ENCODE results near the gene GSG1L.

The GSG1L gene

GRCh38 chr16:28091656-28092055 is 28.1 kb upstream of the GSG1L start:
- DNase-seq (ENCODE audit: low spot score), result no peak

- peak; percentile 60 for DNase-seq (ENCODE audit: low spot score)
Observed at GRCh38 chr16:28090646-28091377, 27.3 kb upstream of the GSG1L start.

GRCh38 chr16:28089992-28090365 is 26.5 kb upstream of the GSG1L start:
- DNase-seq (ENCODE audit: low spot score), result no peak

GRCh38 chr16:28089205-28089991 is 25.9 kb upstream of the GSG1L start:
- no peak for DNase-seq (ENCODE audit: low spot score)

DNA sequence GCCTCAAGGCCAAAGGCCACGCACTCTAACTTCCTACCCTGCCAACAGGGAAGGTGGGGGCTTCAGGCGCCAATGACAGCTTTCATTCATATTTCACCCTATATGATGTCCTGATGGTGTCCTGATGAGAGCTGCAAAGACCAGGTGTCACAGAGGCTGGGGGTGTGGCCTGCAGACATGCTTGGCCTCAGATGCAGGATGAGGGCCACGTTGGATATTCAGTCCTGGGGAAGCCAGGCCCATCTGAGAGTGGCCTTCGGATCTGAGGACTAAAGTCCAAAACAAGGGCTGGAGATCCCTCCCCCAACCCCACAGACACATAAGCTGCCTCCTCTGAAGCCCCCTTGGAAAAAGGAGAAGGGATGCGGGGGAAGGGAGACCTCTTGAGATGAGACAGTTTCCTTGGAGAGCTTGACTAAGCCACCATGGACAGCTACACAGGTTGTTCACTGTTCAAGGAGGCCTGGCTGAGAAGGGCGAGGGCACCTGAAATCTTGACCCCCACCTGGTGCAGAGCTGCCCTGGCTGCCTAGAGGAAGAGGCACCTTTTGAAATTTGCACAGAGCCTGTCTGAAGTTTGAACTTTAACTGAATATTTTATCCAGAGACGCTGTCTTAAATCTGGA is 24.3 kb upstream of the GSG1L start:
- DNase-seq (ENCODE audit: low spot score), result no peak

DNA sequence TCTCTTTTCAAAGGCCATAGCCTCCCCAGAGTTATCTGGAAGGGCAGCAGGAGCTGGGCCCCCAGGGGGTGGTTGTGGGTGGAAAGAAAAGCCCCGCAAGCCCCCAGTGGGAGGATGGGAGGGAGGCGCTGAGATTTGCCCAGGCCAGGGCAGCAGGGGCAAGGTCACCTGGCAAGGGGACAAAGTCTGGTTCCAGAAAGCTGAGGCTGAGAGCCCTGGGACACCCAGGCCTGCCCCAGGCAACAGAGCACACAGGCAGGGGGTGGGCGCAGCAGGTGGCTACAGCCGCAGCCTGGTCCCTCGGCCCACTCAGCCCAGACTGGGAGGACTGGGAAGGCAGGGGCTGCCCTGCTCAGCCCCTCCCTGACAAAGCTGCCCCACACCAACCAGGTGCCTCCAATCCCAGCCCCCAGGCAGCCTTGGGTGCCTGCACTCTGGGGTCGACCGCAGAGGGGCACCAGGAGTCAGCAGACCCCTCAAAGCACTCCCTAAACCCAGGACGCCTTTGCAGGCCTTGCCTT is 23.7 kb upstream of the GSG1L start:
- DNase-seq (ENCODE audit: low spot score), result no peak

DNA sequence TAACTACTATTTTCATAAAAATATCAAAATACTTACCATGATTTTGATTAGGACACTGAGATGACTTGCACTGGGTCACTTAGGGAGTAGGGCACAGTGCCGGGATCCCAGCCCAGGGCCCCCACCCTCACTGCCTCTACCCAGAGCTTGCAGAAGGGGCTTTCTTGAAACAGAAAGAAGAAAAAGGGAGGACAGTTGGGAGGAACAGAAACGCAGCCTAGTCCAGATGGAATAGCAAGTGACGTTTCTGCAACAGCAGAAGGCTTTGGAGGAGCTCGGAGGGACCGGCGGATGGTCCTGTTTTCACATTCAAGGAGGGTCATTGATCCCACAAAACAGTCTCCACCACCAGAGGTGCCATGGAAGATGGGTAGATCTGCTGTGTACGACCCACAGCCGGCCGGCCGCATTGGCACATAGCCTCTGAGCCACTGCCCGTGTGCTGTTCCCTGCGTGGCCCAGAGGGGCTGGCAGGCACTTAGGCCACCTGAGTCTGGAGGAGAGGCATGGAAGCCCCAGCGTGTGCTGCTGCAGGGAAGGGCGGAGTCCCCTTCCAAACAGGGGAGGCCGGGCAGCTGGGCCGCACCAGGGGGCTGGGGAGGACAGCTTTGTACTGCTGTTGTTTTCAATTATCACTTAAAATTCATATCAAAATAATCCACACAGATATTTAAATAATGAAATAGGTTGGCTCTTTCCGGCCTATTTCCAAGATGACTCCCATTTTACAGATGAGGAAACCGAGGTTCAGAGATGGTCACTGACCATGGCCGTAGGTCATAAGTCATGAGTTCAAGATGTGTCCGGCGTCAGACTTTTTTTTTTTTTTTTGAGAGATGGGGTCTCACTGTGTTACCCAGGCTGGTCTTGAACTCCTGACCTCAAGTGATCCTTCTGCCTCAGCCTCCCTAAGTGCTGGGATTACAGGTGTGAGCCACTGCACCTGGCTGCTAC is 22.9 kb upstream of the GSG1L start:
- no peak for DNase-seq (ENCODE audit: low spot score)

- no peak for DNase-seq (ENCODE audit: low spot score)
Observed at GRCh38 chr16:28085389-28086171, 22.1 kb upstream of the GSG1L start.

DNA sequence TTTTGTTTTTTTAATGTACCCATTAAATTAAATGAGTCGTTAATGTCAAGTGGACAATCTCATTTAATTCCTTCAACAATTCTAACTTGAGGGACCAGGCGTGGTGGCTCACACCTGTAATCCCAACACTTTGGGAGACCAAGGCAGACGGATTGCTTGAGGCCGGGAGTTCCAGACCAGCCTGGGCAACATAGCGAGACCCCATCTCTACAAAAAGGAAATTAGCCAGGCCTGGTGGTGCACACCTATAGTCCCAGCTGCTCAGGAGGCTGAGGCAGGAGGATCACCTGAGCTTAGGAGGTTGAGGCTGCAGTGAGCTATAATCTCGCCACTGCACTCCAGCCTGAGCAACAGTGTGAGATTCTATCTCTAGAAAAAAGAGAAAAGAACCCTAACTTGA is 20.7 kb upstream of the GSG1L start:
- DNase-seq (ENCODE audit: low spot score), result no peak

- no peak for DNase-seq (ENCODE audit: low spot score)
Observed at GRCh38 chr16:28082624-28083023, 19.1 kb upstream of the GSG1L start.

DNA sequence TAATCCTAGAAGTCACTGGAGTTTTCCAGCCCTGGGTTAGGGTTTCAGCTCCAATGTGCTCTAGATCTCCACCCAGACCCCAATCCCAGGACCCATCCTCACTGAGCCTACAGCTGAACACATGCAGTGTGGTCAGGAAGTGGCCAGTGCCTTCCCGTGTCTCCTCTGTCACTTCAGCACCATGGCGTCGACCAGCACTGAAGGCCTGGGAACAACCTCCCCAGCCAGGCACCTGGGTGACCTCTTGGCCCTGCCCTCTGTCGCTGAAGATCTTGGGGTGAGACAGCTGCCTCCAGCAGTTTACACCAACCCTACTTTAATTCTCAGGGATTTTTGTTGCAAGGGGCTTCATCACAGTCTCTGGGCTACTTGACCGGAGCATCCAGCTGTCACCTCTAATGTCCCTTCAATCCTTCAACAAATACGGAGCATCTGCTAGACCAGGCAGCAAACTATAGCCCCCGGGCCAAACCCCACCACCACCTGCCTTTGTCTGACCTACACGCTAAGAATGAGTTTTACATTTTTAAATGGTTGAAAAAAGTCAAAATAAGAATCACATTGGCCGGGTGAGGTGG is 18.0 kb upstream of the GSG1L start:
- DNase-seq (ENCODE audit: low spot score), result no peak

DNA sequence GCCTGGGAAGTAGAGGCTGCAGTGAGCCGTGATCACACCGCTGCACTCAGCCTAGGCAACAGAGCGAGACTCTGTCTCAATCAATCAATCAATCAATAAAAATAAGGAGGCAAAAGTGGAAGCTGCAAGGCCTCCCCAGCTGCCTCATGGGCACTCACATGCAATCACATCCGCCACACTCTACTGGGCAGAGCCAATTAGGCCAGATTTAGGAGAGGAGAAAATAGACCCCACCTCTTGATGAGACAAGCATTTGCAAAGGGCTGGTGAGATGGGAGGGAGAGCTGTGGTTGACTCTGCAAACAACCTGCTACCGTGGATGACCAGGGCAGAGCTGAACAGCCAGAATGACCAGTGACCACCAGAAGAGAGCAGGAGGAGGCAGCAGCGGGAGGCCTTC is 14.7 kb upstream of the GSG1L start:
- no peak for DNase-seq (ENCODE audit: low spot score)

- no peak for DNase-seq (ENCODE audit: low spot score)
Observed at GRCh38 chr16:28073836-28074235, 10.3 kb upstream of the GSG1L start.

DNA sequence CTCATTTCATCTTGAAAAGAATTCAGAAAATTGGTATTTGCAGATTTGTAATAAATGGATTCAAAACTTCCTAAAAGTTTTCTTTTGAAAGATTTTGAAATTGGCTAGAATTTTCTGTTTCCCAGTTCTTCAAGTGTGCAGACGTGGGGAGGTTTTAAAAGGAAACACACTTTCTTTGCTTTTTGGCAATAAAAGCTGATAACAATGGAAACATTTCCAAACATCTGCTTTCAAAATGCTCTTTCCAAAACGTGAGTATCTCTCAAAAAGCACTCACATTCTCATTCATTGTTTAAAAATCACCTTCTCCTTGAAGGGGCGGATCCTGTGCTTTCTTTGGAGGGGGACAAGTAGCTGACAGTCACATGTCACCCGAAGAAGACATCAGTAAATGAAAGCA is 8.6 kb upstream of the GSG1L start:
- no peak for DNase-seq (ENCODE audit: low spot score)

DNA sequence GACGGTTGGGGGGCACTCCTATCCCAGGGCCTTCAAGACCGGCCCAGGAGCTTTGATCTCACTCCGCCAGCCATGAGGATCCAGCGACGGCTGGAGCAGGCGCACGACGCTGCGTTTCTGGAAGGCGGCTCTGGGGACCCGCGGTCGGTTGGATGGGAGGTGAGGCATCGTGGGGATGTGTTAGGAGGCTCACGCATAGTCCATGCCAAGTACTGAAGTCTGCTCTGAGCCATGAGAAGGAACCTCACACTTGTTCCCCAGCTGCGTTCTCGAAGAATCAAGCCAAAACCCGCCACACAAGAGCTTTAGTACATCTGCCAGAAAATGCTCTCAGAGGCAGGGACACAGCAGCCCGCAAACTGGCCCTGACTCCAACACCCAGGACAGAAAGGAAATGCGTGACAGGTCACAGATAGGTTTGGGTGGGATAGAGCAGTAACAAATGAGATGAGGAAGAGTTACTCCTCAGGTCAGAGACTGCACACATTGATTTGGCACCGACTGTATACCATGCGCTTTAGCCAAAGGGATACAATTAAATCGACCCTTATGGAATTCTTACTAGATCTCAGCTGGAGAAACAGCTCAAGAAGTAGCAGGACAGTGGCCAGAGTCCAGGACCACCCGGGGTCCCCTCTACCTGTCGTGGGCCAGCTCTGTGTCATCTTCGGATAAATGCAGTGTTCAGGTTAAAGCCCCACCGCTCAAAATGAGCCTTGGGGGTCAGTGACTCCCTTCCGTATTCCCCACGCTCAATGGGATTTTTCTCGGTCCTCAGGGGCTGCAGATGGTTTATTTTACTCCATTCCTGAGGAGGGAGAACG is 6.7 kb upstream of the GSG1L start:
- DNase-seq (ENCODE audit: low spot score), result no peak

DNA sequence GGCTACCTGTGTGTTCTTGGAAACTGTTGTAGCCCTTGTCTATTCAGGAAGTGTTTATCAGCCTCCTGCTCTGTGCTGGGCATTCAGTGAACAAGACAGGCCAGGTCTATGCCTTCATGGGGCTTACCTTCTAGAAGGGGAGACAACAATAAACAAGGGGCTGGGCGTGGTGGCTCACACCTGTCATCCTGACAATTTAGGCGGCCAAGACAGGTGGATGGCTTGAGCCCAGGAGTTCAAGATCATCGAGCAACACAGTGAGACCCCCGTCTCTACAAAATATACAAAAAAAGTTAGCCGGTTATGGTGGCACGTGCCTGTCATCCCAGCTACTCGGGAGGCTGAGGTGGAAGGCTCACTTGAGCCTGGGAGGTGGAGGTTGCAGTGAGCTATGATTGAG is 5.5 kb upstream of the GSG1L start:
- no peak for DNase-seq (ENCODE audit: low spot score)

GRCh38 chr16:28067604-28068379 is 4.3 kb upstream of the GSG1L start:
- peak; percentile 75 for DNase-seq (ENCODE audit: low spot score)

GRCh38 chr16:28064706-28065249 is 1.3 kb upstream of the GSG1L start:
- DNase-seq (ENCODE audit: low spot score), result no peak

- DNase-seq (ENCODE audit: low spot score), result no peak
Observed at GRCh38 chr16:28064150-28064549, 636 bp upstream of the GSG1L start.
